ENCODE measurements around the gene TIGAR.

TIGAR gene

DNA sequence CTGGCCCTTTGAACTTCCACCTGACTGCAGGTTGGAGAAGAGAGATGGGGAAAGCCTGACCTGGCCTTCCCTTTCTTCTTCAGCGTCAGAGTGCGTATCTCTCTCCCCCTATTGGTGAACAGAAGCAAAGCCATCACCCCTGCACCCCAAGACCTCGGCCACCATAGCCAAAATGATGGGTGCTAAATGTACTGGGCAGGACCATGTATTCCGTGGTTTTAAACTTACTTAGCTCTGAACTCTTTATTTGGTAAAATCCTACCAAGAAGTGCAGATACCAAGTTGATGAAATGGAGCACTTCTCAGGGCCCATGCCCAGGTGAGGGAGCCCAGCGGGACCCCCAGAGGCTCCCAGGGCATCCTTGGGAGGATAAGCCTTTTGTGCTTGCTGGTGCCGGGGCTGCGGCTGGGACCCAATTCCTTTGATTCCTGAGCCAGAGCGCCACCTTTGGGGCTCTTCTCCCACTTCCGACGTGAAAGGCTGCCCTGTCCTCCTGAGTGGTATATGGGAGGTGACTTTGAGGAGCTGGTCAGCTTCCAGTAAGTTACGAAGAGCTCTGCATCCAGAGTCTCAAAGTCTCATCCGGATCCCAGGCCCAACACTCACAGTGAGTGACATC is 38.0 kb upstream of the TIGAR start:
- DNase-seq, result no peak

DNA sequence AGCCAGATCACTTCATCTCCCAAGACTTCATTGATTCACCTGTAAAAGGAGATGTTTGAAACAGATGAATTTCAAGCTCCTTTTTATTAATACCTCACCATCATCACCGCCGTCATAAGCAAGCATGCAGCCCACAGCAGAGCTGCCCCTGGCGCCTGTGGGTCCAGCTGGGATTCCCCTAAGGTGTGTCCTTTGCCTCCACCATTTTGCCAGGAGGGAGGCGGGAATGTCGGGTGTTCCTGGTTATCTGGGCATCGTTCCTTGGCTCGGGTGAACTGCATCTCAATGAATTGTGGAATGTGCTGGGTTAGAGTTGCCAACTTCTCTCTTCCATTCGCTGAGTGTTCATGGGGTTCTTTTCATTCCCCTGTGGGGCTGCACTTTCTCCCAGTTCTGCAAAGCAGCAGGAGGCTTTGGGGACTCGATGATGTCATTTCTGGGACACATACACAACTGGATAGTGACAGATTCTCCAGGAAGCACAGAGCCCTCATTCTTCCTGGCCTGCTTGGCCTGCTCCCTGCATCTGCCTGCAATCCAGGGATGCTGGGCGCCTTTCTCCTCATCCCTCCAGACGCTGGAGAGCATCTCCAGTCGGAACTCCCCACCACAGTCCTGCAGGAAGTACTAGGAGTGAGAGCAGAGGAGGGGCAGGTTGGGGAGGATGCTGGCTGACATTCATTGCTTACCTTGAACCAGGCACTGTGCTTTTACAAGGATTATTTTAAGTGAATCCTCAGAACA is 37.3 kb upstream of the TIGAR start:
- DNase-seq, result no peak

- no peak for DNase-seq
Measured at GRCh38 chr12:4284306-4284705, 36.7 kb upstream of the TIGAR start.

DNA sequence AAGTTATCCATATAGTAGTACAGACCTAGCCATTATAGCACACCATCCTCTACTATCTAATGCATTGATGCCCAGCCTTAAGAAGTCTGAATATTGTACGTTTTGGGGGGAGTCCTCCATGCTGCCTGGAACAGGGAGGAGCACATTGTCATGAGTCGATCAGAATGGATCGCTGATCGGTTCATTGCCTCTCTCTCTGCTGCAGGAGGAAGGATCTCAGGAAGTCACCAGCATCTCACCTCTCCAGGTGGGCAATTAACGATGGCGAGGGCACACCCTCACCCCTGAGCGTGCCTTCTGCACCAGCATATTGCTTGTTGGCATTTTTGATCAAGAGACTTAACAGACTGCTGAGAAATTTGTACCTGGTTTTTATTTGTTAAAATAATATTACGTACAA is 35.9 kb upstream of the TIGAR start:
- DNase-seq, result no peak

DNA sequence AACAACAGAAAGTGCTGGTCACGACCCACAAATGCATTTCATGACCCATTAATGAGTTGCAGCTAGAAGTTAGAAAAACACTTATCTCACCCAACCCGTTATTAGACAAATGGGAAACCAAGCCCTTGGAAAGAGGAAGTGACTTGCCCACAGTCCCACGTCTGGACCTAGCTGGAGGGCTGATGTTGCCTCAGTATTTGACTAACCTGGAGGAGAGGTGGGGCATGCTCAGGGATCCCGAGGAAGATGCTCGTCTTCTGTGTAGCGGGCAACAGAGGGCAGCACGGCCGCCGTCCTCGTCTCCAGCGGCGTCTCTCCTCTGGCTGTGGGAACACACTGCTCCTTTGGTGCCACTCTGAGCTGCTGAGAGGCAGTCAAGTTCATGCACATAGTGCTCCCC is 34.8 kb upstream of the TIGAR start:
- no peak for DNase-seq

- no peak for DNase-seq
Measured at GRCh38 chr12:4286771-4287317, 34.2 kb upstream of the TIGAR start.

- DNase-seq, result no peak
Measured at GRCh38 chr12:4287325-4288211, 33.4 kb upstream of the TIGAR start.

- DNase-seq, result no peak
Measured at GRCh38 chr12:4288296-4289131, 32.5 kb upstream of the TIGAR start.

DNA sequence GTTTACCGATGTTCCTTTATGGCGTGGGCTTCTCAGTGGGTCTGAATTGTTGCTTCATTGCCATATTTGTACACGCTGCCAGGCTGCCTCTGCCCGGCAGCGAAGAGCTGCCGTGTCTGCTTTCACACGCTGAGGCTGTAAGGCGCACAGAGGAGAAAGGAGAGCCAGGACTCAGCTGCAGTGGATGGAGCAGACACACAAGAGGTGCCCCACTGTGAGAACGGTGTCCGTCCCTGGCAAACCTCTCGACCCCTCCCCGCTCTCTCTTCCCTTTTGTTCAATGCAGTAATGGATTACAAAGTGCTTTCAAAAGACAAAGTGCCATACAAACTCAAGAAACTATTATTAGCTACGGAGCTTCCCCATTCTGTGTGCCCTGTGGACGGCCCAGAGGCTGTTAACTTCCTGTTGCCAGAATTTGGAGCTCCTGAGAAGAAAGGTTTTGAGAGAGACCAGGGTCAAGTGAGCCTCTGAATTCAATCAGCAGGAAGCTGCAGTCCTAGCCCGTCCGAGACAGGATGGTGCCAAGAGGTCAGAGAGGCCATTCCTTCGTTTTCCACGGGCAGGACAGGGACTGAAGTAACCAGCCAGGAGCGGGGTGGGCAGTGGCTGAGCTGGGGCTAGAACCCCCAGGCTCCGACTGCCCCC is 31.7 kb upstream of the TIGAR start:
- DNase-seq, result no peak

DNA sequence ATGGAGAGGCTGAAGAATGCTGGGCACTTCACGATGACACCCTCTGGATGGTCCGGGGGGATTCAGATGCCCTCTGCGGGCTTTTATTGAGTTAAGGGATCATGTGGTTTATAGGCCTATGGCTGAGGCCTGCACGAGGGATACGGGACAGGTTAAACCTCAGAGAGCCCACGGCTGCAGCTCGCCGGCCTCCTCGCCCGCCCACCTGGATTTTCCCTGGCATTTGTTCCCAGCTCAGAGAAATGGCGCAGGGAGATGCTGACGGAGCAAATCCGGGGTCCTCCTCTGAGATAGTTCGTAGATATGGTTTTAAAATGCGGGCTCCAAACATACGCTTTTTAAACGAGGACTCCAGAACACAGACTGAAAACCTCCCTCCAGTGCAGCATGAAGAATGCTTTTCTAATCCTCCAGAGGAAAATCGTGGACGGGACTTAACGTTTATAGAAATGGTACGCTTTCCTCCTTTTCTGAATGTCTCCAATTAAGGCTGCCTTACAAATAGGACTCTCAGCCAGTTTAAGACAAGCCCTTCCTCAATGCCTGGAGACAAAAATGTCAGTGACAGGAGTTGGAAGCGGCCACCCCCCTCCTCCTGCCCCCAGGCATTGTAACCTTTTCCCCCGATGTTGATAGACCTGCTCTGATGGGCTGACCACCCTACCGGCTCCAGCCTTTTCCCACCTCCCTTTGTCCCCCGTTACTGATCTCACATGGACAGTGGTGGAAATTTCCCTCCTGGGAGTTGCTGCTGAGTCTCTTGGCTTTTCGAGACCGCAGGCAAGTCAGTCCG is 30.8 kb upstream of the TIGAR start:
- DNase-seq, result no peak

- no peak for DNase-seq
Measured at GRCh38 chr12:4292341-4293073, 28.5 kb upstream of the TIGAR start.

DNA sequence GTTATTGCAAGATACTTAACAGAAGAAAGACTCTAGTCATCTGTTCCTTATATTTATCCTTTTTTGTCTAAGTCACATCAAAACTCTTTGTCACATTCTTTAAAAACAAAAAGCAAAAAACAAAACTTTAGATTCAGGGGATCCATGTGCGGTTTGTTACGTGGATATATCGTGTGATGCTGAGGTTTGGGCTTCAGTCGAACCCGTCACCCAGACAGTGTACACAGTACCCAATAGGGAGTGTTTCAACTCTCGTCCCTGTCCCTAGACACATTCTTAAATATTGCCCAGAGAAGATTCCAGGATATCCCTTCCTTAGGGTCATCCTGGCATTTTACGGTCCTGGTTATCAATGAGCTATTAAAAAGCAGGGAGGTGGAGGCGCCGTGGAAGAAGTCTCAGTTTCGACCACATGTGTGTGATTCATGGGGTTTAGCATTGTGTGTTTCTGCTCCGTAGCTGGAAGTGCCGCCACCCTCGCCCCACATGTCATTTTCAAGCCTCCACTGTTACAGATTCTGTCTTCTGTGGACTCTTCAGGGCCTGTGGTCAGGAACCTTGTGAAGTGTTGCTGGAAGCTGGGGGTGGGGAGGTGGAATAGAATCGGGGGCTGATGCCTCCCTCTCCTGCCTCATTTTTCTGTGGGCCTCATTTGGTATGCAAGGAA is 27.6 kb upstream of the TIGAR start:
- no peak for DNase-seq

DNA sequence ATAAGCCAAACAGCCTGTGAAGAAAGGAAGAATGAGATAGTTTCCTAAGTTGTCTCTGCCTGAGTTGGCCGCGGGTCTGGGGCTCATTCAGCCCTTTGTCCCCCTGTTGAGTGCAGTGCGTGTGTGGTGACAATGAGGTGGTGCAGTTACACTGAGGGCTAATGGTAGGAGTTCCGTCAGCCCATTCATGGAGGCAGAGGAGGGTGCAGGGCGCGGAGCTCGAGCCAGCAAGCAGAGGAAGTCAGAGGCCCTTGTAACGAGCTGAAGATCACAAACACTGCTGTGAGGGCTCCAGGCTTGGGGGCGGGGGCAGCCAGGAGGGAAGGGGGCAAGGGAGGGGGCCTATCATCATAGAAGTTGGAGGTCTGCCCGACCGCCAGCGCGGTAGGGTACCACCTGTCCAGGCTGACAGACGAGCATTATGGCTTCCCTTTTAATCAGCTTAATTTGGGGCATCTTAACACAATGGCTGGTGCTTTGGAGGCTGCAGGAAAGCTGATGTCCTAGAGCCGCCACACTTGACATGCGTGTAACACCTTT is 27.0 kb upstream of the TIGAR start:
- DNase-seq, result no peak

DNA sequence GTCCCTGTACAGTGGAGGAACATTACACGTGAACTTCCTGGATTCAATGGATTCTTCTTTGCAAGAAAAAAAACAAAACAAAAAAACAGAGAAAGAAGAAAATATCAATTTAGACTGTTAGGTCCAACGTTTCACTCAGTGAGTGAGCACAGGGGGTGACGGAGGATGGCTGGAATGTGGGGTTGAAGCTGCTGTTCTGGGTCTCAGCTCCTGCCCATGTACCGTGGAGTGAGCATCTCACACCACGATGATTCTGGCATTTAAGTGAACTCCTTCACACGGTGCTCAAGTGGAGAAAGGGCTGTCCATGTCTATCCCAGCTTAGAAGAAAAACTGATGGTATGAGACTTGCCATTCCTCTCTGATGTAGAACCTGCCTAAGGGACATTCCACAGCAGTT is 24.3 kb upstream of the TIGAR start:
- no peak for DNase-seq

DNA sequence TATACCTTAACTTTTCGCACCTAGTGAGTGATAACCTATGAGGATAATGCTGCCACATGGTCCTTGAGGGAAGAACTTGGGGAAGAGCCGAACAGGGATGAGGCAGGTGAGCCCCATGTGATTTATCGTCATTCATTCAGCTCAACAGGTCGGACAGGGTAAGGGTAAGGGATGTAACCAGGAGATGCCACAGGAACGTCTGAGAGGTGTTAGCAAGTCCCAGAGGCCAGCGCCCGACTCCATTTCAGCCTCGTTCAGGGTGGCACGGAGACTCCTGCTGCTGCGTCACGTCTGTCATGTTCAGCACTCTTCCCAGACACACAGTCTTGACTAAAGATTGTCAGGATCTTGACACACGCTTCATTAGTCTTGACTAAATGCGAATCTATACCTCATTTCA is 23.4 kb upstream of the TIGAR start:
- DNase-seq, result no peak

DNA sequence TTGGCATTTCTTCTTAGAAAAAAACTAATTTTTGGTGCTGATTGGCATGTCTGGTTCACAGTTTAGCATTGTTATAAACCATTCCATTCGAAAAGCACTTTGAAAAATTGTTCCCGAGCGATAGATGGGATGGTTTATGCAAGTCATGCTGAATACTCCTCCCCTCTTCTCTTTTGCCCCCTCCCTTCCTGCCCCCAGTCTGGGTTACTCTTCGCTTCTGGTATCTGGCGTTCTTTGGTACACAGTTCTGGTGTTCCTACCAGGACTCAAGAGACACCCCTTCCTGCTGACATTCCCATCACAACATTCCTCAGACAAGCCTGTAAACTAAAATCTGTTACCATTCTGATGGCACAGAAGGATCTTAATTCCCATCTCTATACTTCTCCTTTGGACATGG is 20.1 kb upstream of the TIGAR start:
- no peak for DNase-seq

- no peak for DNase-seq
Measured at GRCh38 chr12:4301932-4302501, 19.0 kb upstream of the TIGAR start.

DNA sequence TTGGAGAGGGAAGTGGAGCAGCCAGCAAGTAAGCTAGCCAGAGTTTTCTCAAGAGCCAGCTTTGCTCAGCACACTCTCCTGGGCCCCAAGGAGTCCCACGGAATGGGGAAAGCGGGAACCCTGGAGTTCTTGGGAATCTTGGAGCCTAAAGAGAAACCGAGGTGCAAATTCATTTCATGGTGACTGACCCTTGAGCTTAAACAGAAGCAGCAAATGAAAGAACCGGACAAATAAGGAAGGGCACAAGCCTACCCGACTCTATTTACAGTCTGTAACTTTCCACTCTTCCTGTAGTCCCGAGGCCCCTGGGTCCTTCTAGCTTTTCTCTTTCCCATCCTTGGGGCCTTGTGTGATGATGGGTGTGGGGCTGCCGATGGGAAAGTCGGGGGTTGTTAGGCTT is 18.1 kb upstream of the TIGAR start:
- no peak for DNase-seq

GRCh38 chr12:4303750-4304149 is 17.3 kb upstream of the TIGAR start:
- no peak for DNase-seq
